ENCODE measurements around the gene RTN3.
A peak's percentile ranks its signal among the peaks of the same experiment; 100 is the strongest.
"Not testable (repeated sequence)": the region's sequence is repeated elsewhere in the genome, so short reads cannot be mapped to it uniquely, and the experiment has no call there.

Gene RTN3

DNA sequence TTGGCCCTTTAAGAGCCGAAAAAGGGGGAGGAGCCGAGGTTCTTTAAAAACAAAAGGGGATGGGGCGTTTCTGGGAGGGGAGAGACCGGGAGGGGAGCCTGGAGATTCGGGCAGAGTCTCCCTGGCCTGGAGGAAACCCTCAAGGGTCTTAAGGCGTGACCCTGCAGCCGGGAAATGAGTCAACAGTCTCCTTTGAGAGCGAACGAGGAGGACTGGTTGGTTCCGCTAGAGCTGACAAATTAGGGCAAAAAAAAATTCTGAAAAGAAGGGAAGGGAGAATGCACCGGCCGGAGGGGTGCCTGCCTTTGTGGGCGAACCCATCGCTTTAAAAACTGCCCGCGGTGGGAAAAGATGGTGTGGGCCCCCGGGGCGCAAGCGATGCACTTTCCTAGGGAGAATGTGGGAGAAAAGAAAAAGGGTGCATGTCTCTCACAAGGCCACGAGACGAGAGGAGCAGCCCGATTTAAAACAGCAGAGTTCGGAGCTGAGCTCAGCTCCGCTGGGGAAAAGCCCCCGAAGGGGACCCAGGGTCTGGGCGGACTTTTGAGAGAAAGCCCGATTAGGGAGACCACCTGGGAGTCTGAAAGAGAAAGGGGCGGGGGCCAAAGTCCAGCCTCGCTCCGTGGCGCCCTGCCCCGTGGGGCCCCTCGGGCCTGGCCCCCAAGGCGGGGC is 86.4 kb downstream of the RTN3 start:
- Mint-ChIP-seq H3K9me3 (no peaks in the 10 kb centered on the region), H3K4me3 (peak overlapping the region; percentile 89), H3K36me3 (no peaks in the 10 kb centered on the region), H3K27ac (peak overlapping the region; percentile 77), H3K4me1 (peaks cover 25% of the 10 kb centered on the region), H3K27me3 (peaks cover 11% of the 10 kb centered on the region)
- no peak for ATAC-seq

DNA sequence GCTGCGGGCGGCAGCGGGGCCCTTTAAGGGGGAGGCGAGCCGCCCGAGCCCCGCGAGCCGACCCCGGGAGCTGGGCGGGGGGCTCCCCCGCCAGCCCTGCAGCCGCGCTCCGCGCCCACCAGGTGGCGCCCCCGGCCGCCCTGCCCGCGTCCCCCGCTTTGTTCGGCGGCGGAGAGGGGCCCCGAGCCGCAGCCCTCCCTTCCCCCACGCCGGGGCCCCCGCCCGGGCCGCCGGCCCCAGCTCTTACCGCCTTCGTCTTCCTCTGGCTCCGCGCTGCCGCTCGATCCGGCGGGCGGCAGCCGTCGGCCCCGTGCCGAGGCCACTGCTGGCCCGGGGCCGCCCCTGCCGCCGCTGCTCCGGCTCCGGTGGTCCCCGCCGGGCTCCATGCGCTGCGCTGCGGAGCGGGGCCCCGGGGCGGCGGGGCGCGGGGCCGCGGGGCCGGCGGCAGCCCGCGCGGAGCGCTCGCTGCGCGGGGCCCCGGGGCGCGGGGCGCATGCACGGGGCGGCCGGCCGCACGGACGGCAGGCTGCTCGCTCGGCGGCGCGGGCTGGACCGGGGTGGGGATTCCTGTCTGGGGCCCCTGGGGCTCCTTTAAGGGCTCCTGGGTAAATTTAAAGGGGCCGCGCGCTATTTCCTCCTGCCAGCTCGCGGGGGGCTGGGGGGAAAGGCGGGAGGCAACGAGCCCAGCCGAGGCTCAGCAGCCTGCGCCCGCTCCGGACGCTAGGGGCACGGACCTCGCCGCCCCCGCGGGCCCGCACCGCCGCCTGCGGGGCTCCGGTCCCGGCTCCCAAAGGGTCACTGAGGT is 87.1 kb downstream of the RTN3 start, which contains the start of gene ZFTA:
TSS of gene ZFTA (minus strand) at position 539 of the 805 bp plus-strand sequence. CDS start at position 386, 153 bp downstream.
- Mint-ChIP-seq H3K36me3 (no peaks in the 10 kb centered on the region), H3K4me3 (peak within 1 kb of the TSS; percentile 89), H3K27ac (peak within 1 kb of the TSS; percentile 77), H3K27me3 (peaks cover 11% of the 10 kb centered on the region), H3K9me3 (no peaks in the 10 kb centered on the region), H3K4me1 (peaks cover 25% of the 10 kb centered on the region)
- peak; percentile 77 for ATAC-seq

DNA sequence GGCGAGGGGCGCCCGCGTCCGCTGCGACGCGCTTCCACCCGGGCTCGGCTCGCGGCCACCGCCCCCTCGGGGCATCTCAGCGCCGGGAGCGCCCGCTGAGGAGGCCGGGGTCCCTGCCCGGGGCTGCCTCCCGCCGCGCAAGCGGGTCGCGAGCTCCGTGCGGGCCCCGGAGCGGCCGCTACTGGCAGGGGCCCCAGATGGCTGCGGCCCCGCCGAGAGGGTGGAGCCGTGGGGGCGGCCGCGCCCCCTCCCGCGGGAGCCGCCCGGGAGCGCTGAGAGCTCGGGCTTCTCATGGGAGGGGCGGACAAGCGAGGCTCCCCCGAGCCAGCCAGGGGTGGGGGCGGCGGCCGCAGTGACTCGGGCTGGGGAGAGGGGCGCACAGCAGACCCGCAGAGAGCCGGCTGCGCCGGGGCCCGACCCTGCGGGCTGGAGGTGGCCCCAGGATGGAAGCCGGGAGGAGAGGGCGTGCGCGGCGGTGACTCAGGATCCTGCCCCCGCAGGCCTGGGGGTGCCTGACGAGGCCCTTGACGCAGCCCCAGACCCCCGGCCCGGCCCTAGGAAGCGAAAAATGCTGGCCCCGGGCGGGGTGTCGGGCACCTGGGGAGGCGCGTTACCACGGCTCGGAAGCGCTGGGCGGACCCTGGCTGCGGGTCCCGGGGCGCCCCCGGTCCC is 87.9 kb downstream of the RTN3 start:
- Mint-ChIP-seq H3K4me1 (peaks cover 25% of the 10 kb centered on the region), H3K27ac (no peak overlapping the region), H3K27me3 (peaks cover 11% of the 10 kb centered on the region), H3K36me3 (no peaks in the 10 kb centered on the region), H3K4me3 (peak overlapping the region; percentile 21), H3K9me3 (no peaks in the 10 kb centered on the region)
- ATAC-seq = peak; percentile 67

DNA sequence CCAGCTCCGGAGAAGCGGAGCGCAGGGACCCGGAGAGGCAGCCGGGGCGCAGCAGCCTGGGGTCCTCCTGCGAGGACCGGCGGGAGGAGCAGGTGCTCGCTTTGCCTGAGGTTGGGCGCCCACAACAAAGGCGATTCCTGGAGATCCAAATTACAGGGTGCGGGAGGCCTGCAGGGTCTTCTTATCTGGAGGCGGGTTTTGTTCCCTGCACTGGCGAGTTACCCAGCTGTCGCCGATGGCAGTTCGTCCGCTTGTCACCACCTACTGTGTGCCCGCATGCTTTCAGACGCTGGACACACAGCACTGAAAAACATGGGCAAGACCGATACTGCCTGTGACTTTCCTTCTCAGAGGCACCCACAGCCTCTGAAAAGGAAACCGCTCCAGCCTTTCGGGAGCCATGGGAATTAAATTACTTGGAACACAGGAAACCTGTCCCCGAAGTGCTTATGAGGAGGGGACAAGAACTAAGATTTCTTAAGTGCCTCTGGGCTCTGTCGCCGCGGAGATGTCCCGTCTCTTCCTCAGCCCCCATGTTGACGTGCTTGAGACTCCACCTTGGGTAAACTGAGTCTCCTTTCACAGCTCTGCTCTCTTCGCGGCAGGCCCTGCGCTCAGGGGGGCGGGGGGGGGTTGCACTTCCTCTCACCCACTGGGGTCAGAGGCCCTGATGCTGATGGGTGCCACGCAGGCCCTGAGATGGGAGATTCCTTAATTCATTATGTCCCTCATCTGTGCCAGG is 88.6 kb downstream of the RTN3 start:
- Mint-ChIP-seq H3K4me1 (peaks cover 25% of the 10 kb centered on the region), H3K9me3 (no peaks in the 10 kb centered on the region), H3K27me3 (peaks cover 11% of the 10 kb centered on the region), H3K4me3 (peak overlapping the region; percentile 60), H3K36me3 (no peaks in the 10 kb centered on the region), H3K27ac (no peak overlapping the region)
- ATAC-seq = no peak

DNA sequence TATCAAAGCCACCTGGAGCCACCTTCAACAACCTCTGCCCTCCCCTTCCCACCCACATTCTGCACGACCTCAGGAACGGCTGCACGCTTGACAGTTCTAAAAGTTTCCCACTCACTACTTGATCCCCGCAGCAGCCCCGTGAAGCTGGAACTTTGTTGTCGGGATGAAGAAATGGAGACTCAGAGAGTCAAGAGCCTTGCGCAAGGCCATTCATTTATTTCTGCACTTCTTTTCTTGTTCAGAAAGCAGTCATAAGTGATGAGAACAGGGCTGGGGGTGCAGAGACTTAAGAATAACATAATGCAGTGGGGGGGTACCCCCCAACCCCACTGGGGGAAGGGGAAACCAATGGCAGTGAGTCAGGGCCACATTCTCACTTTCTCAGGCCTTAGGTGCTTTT is 89.5 kb downstream of the RTN3 start:
- H3K4me1 Mint-ChIP-seq = peaks cover 25% of the 10 kb centered on the region
- no peaks in the 10 kb centered on the region for H3K9me3 Mint-ChIP-seq
- H3K36me3 Mint-ChIP-seq = no peaks in the 10 kb centered on the region
- H3K27me3 Mint-ChIP-seq = peaks cover 11% of the 10 kb centered on the region
- ATAC-seq = no peak
- H3K4me3 Mint-ChIP-seq = no peak overlapping the region
- no peak overlapping the region for H3K27ac Mint-ChIP-seq

DNA sequence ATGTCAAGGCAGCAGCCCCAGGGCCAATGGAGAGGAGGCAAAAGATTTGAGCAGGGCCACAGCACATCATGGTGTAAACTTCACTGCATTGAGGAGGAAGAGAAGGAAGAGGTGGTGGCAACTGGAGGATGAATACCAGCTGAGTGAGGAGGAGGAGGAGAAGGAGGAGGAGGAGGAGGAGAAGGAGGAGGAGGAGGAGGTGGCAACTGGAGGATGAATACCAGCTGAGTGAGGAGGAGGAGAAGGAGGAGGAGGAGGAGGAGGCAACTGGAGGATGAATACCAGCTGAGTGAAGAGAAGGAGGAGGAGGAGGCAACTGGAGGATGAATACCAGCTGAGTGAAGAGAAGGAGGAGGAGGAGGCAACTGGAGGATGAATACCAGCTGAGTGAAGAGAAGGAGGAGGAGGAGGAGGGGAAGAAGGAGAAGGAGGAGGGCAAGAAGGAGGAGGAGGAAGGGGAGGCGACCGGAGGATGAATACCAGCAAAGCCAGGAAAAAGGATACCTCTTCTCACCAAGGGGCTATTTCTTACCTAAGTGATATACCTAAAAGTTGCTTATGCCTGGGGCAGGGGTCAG is 90.5 kb downstream of the RTN3 start:
- peaks cover 17% of the 10 kb centered on the region for H3K4me1 Mint-ChIP-seq
- not testable (repeated sequence) for ATAC-seq, H3K36me3 Mint-ChIP-seq, H3K27ac Mint-ChIP-seq, H3K9me3 Mint-ChIP-seq, H3K4me3 Mint-ChIP-seq
- peaks cover 11% of the 10 kb centered on the region for H3K27me3 Mint-ChIP-seq

DNA sequence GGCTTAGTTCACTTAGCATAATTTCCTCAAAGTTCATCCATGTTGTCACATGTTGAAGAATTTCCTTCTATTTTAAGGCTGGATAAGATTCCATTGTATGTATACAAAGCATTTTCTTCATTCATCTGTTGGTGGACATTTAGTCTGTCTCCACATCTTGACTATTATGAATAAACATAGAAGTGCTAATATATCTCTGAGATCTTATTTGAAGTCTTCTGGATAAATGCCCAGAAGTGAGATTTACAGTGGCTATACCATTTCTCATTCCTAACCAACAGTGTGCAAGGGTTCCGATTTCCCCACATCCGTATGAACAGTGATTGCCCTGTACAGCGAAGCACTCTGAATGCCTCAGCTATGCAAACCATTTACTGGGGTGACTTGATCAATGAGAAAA is 93.9 kb downstream of the RTN3 start:
- ATAC-seq = no peak
- Mint-ChIP-seq H3K9me3 (no peaks in the 10 kb centered on the region), H3K4me3 (no peak overlapping the region), H3K4me1 (peaks cover 2% of the 10 kb centered on the region), H3K27me3 (peaks cover 11% of the 10 kb centered on the region), H3K36me3 (no peaks in the 10 kb centered on the region), H3K27ac (no peak overlapping the region)

DNA sequence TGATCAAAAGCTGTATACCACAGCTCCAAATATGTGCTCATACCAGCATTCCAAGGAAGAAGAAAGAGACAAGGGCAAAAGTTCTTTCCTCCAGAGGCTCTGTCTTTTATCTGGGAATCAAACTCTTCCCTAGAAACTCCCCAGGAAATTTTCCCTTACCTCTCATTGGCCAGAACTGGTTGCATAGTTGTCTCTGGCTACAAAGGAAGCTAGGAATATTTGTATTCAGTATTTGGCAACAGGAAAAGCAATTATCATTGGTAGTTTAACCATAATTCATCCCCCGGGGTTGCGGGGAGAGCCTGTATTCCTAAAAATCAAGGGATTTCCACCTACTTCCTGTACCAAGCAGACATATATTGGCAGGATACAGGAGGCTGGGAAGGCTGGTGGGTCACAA is 97.7 kb downstream of the RTN3 start:
- no peak overlapping the region for H3K4me3 Mint-ChIP-seq
- no peaks in the 10 kb centered on the region for H3K9me3 Mint-ChIP-seq
- no peaks in the 10 kb centered on the region for H3K36me3 Mint-ChIP-seq
- no peaks in the 10 kb centered on the region for H3K4me1 Mint-ChIP-seq
- ATAC-seq = no peak
- no peak overlapping the region for H3K27ac Mint-ChIP-seq
- no peaks in the 10 kb centered on the region for H3K27me3 Mint-ChIP-seq

DNA sequence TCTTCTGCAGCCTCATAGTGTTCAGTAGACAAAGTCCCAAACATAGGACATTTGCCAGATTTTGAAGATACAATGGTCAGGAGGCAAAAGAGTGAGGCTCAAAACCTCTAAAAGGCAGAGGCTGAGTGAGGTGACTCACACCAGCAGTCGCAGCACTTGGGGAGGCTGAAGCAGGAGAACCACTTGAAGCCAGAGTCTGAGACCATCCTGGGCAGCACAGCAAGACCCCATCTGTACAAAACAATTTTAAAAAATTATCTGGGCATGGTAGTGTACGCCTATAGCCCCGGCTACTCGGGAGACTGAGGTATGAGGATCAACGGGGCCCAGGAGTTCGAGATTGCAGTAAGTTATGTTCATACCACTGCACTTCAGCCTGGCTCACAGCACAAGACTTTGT is 101.4 kb downstream of the RTN3 start:
- Mint-ChIP-seq H3K4me3 (no peak overlapping the region), H3K4me1 (peaks cover 8% of the 10 kb centered on the region), H3K27ac (no peak overlapping the region), H3K36me3 (no peaks in the 10 kb centered on the region), H3K9me3 (no peaks in the 10 kb centered on the region), H3K27me3 (no peaks in the 10 kb centered on the region)
- ATAC-seq = no peak

DNA sequence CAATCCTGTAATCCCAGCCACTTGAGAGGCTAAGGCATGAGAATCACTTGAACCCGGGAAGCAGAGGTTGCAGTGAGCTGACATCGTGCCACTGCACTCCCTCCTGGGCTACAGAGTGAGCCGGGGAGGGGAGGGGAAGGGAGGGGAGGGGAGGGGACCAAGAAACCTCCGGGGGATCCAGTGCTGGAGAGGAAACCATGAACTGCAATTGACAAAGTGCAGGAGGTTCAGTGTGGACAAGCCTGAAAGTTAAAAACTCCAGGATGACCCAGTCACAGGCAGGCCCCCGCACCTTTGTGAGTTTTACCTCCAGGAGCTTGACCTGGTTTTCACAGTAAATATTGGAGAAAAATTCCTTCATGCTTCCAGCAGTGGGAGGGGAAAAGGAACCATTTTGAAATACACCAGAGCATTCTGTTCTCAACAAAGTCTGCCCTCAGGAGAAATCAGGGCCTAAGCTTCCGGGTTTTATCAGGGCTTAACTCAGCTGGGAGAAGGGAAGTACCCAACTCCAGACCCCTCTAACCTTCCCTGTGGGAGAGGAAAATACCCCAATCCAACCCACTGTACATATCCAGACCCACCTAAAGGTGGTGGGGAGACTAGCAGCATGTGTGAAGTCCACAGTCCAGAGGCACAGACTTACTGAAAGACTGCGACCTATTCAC is 102.8 kb downstream of the RTN3 start:
- no peaks in the 10 kb centered on the region for H3K36me3 Mint-ChIP-seq
- no peak overlapping the region for H3K27ac Mint-ChIP-seq
- H3K4me1 Mint-ChIP-seq = peaks cover 8% of the 10 kb centered on the region
- H3K4me3 Mint-ChIP-seq = no peak overlapping the region
- no peaks in the 10 kb centered on the region for H3K27me3 Mint-ChIP-seq
- H3K9me3 Mint-ChIP-seq = no peaks in the 10 kb centered on the region
- ATAC-seq = no peak

DNA sequence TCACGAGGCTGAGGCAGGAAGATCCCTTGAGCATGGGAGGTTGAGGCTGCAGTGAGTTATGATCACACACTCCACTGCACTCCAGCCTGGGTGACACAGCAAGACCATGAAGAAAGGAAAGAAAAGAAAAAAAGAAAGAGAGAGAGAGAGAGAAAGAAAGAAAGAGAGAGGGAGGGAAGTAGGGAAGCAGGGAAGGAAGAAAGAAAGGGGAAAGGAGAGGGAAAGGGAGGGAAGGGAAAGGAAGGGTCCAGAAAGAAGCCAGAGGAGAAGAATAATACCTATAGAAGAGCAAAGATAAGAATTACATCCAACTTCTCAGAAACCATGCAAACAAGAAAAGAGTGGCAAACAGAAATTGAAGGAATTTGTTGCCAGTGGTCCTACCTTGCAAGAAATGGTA is 104.5 kb downstream of the RTN3 start:
- ATAC-seq = no peak
- no peak overlapping the region for H3K4me3 Mint-ChIP-seq
- H3K36me3 Mint-ChIP-seq = no peaks in the 10 kb centered on the region
- H3K27ac Mint-ChIP-seq = no peak overlapping the region
- no peaks in the 10 kb centered on the region for H3K27me3 Mint-ChIP-seq
- peaks cover 16% of the 10 kb centered on the region for H3K4me1 Mint-ChIP-seq
- no peaks in the 10 kb centered on the region for H3K9me3 Mint-ChIP-seq

DNA sequence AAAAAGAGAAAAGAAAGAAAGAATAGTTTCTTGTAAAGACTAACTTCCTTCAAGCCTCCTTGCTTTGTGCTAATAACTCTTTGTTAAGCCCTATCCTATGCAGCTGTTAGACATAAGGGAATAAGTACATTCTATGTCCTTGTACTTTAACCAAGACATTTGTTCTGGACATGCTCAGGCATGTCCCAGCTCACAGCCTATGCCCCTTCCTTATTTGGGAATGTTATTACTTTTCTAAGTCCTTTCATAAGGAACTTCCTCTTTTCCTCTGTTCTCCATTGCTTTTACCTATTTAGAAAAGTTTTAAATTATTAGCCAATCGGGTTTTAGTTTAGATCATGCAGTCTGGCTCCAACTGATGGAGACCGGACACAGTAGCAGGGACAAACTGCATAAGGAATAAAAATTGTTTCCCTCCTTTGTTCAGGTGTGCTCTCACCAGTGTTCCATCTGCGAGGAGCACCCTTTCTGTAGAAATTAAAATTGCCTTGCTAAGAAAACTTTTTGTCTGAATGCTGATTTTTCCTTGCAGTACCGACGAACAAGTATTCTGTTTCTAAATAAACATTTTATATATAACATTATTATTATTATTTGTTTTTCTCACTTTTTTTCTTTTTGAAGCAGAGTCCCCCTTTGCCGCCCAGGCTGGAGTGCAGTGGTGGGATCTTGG is 110.3 kb downstream of the RTN3 start:
- H3K4me1 Mint-ChIP-seq = peaks cover 11% of the 10 kb centered on the region
- no peak overlapping the region for H3K4me3 Mint-ChIP-seq
- H3K36me3 Mint-ChIP-seq = no peaks in the 10 kb centered on the region
- H3K27me3 Mint-ChIP-seq = peaks cover 21% of the 10 kb centered on the region
- no peak for ATAC-seq
- no peak overlapping the region for H3K27ac Mint-ChIP-seq
- H3K9me3 Mint-ChIP-seq = peaks cover 4% of the 10 kb centered on the region

DNA sequence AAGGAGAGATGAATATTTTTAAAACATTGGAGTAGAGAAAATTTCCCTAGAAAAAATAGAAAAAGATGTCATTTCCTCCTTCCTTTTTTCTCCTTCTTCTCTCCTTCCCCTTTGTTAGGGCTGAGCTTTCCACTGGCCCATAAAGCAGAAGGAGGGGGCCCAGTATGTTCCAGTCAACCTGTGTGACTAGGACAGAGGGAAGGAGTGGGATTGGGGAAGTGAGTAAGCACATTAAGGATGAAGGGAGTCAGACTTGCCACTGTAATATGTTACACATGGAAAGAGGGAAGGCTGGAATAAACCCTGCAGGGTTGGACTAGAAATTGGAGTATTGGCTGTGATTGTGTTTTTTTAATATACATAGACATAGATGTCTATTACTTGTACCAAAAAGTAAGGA is 111.9 kb downstream of the RTN3 start:
- Mint-ChIP-seq H3K4me1 (peaks cover 11% of the 10 kb centered on the region), H3K9me3 (peaks cover 4% of the 10 kb centered on the region), H3K4me3 (no peak overlapping the region), H3K36me3 (no peaks in the 10 kb centered on the region), H3K27ac (no peak overlapping the region), H3K27me3 (peaks cover 35% of the 10 kb centered on the region)
- ATAC-seq = no peak

DNA sequence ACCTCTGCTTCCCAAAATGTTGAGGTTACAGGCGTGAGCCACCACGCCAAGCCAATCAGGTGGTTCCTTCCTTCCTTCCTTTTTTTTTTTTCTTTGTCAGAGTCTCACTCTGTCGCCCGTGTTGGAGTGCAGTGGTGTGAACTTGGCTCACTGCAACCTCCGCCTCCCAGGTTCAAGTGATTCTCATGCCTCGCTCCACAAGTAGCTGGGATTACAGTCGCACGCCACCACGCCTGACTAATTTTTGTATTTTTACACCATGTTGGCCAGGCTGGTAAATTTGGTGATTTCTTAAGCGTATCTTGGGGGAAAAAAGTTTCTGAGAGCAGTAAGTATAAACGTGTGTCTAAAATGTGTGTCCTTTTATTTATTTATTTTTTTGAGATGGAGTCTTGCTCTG is 113.8 kb downstream of the RTN3 start:
- no peak for ATAC-seq
- no peak overlapping the region for H3K27ac Mint-ChIP-seq
- H3K9me3 Mint-ChIP-seq = peaks cover 4% of the 10 kb centered on the region
- no peaks in the 10 kb centered on the region for H3K36me3 Mint-ChIP-seq
- no peak overlapping the region for H3K4me3 Mint-ChIP-seq
- peaks cover 41% of the 10 kb centered on the region for H3K27me3 Mint-ChIP-seq
- H3K4me1 Mint-ChIP-seq = peaks cover 10% of the 10 kb centered on the region

All from stimulated activated memory B cell treated with anti-CD40 and anti-IgM and Interleukin-4, amounts not matched to agents 10 μg/mL and 1 μg/mL and 100 μg/mL, for 72 hours (primary cell).